HEK293 (cell line): ENCODE data around the gene NEO1.

Experiments
- CTCF ChIA-PET: fragments of 350-600 bp; formaldehyde crosslinking; extraction: SDS; loops from one replicate; lab custom pipeline; 2021; ENCODE audit warnings: antibody characterized with exemption; lab: Yijun Ruan, JAX
- POLR2A ChIA-PET: fragments of 300-600 bp; formaldehyde crosslinking; extraction: SDS; loops from one replicate; lab custom pipeline; 2020; ENCODE audit warnings: antibody characterized with exemption, inconsistent platforms; lab: Yijun Ruan, JAX
- H3K27ac ChIP-seq: fragments of 200-500 bp; sonication (Bioruptor generic); 2 replicates; pipeline ENCODE4 v1.5.1; 2014; ENCODE audit warnings: low read depth, low read length, control low read depth, inconsistent platforms; ENCODE audit errors: extremely low read depth
- H3K36me3 ChIP-seq, 2 experiments: fragments of 200-500 bp in 1 of 2; sonication (Bioruptor generic) in 1 of 2; 1 replicate in 1 of 2; 2 replicates in 1 of 2; pipeline ENCODE4 v1.5.1; 2014 to 2017; ENCODE audit warnings: inconsistent platforms in 2 of 2, low read length in 2 of 2; ENCODE audit not compliant: control insufficient read depth in 2 of 2, insufficient read depth in 1 of 2
- H3K4me1 ChIP-seq: fragments of 200-500 bp; sonication (Bioruptor generic); 2 replicates; pipeline ENCODE4 v1.5.1; 2014; ENCODE audit warnings: mild to moderate bottlenecking, low read length, inconsistent platforms; ENCODE audit not compliant: control insufficient read depth, insufficient read depth
- H3K4me3 ChIP-seq: 2 replicates; pipeline ENCODE4 v1.5.1; 2011; ENCODE audit warnings: low read depth, mild to moderate bottlenecking, control low read depth, low read length, moderate library complexity
- H3K9me3 ChIP-seq: fragments of 200-500 bp; sonication (Bioruptor generic); 2 replicates; pipeline ENCODE4 v1.5.1; 2014; ENCODE audit warnings: low read depth, low read length, inconsistent platforms; ENCODE audit not compliant: control insufficient read depth, insufficient read depth
- GFI1B ChIP-seq: fragments of 450-650 bp; formaldehyde crosslinking; IDR thresholded peaks from 2 replicates; pipeline ENCODE4 v1.5.1; 2016; ENCODE audit warnings: missing biosample characterization, missing genetic modification characterization
- KLF16 ChIP-seq: fragments of 450-650 bp; formaldehyde crosslinking; IDR thresholded peaks from 2 replicates; pipeline ENCODE4 v1.5.1; 2017; ENCODE audit warnings: missing biosample characterization, missing genetic modification characterization
- SCRT1 ChIP-seq: fragments of 450-650 bp; formaldehyde crosslinking; IDR thresholded peaks from 2 replicates; pipeline ENCODE4 v1.5.1; 2016; ENCODE audit warnings: missing biosample characterization, missing genetic modification characterization, borderline replicate concordance
- SCRT2 ChIP-seq: fragments of 450-650 bp; formaldehyde crosslinking; IDR thresholded peaks from 2 replicates; pipeline ENCODE4 v1.5.1; 2016; ENCODE audit warnings: missing biosample characterization, missing genetic modification characterization
- ZBTB17 ChIP-seq: fragments of 450-650 bp; formaldehyde crosslinking; IDR thresholded peaks from 2 replicates; pipeline ENCODE4 v1.5.1; 2016; ENCODE audit warnings: missing biosample characterization, missing genetic modification characterization
- ZNF138 ChIP-seq: fragments of 450-650 bp; formaldehyde crosslinking; IDR thresholded peaks from 2 replicates; pipeline ENCODE4 v1.5.1; 2016; ENCODE audit warnings: missing biosample characterization, missing genetic modification characterization, borderline replicate concordance
- ZNF175 ChIP-seq: fragments of 450-650 bp; formaldehyde crosslinking; IDR thresholded peaks from 2 replicates; pipeline ENCODE4 v1.5.1; 2016; ENCODE audit warnings: missing biosample characterization, missing genetic modification characterization
- ZNF280C ChIP-seq: fragments of 450-650 bp; formaldehyde crosslinking; IDR thresholded peaks from 2 replicates; pipeline ENCODE4 v1.5.1; 2016; ENCODE audit warnings: missing biosample characterization, missing genetic modification characterization
- ZNF423 ChIP-seq: fragments of 450-650 bp; formaldehyde crosslinking; IDR thresholded peaks from 2 replicates; pipeline ENCODE4 v1.5.1; 2016; ENCODE audit warnings: missing biosample characterization, missing genetic modification characterization
- ZNF473 ChIP-seq: fragments of 450-650 bp; formaldehyde crosslinking; IDR thresholded peaks from 2 replicates; pipeline ENCODE4 v1.5.1; 2017; ENCODE audit warnings: missing biosample characterization, missing genetic modification characterization
- ZNF645 ChIP-seq: fragments of 450-650 bp; formaldehyde crosslinking; IDR thresholded peaks from 2 replicates; pipeline ENCODE4; 2016; ENCODE audit warnings: missing biosample characterization, missing genetic modification characterization
- ZNF654 ChIP-seq: fragments of 450-650 bp; formaldehyde crosslinking; IDR thresholded peaks from 2 replicates; pipeline ENCODE4 v1.5.1; 2016; ENCODE audit warnings: low read depth, missing biosample characterization, missing genetic modification characterization
- ZNF785 ChIP-seq: fragments of 450-650 bp; formaldehyde crosslinking; IDR thresholded peaks from 2 replicates; pipeline ENCODE4 v1.5.1; 2016; ENCODE audit warnings: missing biosample characterization, missing genetic modification characterization
- TF ChIP-seq, protein P1 (sequence below): fragments of 450-650 bp; formaldehyde crosslinking; IDR thresholded peaks from 2 replicates; pipeline ENCODE4 v1.5.1; 2017; ENCODE audit warnings: missing biosample characterization, missing genetic modification characterization
- TF ChIP-seq, protein P2 (sequence below): fragments of 450-650 bp; formaldehyde crosslinking; IDR thresholded peaks from 2 replicates; pipeline ENCODE4 v1.5.1; 2016; ENCODE audit warnings: missing biosample characterization, missing genetic modification characterization, low read depth
- TF ChIP-seq, protein P3 (sequence below): fragments of 450-650 bp; formaldehyde crosslinking; IDR thresholded peaks from 2 replicates; pipeline ENCODE4 v1.5.1; 2016; ENCODE audit warnings: missing biosample characterization, missing genetic modification characterization

NEO1 gene

DNA sequence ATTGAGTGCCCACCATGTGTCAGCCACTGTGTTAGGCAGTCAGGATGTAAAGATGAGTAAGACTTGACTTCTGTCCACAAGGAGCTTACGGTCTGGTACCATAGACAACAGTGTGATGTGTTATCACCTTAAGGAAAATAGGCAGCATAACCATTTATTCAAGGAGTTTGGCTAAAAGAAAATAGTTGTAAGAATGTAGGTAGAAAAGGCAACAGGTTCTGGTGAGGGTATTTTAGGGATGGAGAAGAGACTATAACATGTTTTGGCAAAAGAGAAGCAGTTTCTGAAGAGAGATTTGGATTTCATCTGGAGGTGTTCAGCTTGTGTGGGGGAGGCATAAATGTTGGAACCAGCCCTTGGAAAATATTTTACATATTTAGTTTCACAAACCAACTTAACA is 194.6 kb downstream of the NEO1 start:
- CTCF ChIA-PET: interaction anchor here (0.6 to 3.1 kb wide), 8 partner anchors 12 to 636 kb away, joined by 3 to 13 read pairs (median 3); no protein-coding TSS in a partner anchor

DNA sequence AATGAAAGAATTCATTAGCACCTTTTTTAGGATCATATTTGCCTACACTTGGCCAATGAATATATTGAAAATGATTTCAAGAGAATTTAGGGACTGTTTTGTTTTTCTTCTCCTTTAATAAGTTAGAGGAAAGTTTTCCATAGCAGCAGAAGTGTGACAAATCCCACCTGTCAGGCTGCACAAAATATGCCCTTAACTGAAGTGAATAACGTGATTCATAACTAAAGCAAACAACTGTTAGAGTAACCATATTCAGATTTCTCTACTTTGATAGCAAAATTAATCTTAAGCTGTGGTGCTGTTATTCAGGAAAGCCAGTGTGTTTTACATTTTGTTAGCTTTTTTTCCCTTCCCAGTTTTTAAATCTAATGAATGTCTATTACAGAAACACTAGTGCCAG is 195.1 kb downstream of the NEO1 start:
- CTCF ChIA-PET: interaction anchor here (0.7 to 3.1 kb wide), 10 partner anchors 10 to 879 kb away, joined by 3 to 13 read pairs (median 3); no protein-coding TSS in a partner anchor
- no peak overlapping the region for H3K4me3 ChIP-seq
- no peaks in the 10 kb centered on the region for H3K4me1 ChIP-seq
- no peaks in the 10 kb centered on the region for H3K9me3 ChIP-seq
- TF ChIP-seq GFI1B (tag by site-specific recombination) (no peak), ZBTB17 (tag by site-specific recombination) (no peak), ZNF654 (tag by site-specific recombination) (no peak), ZNF138 (no peak)
- TF ChIP-seq, protein P1, sequence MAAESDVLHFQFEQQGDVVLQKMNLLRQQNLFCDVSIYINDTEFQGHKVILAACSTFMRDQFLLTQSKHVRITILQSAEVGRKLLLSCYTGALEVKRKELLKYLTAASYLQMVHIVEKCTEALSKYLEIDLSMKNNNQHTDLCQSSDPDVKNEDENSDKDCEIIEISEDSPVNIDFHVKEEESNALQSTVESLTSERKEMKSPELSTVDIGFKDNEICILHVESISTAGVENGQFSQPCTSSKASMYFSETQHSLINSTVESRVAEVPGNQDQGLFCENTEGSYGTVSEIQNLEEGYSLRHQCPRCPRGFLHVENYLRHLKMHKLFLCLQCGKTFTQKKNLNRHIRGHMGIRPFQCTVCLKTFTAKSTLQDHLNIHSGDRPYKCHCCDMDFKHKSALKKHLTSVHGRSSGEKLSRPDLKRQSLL (tag by site-specific recombination): no peak
- peaks cover 15 to 38% of the 10 kb centered on the region in 2 experiments for H3K36me3 ChIP-seq
- no peak overlapping the region for H3K27ac ChIP-seq
- POLR2A ChIA-PET: no interaction called here

More for the DNA sequence above, 194.6 kb downstream of the NEO1 start:
- H3K36me3 ChIP-seq: peaks cover 15 to 34% of the 10 kb centered on the region in 2 experiments
- H3K9me3 ChIP-seq: no peaks in the 10 kb centered on the region
- H3K4me1 ChIP-seq: no peaks in the 10 kb centered on the region
- H3K27ac ChIP-seq: no peak overlapping the region
- no peak overlapping the region for H3K4me3 ChIP-seq
- POLR2A ChIA-PET: no interaction called here
- no peak for TF ChIP-seq ZNF785 (tag by site-specific recombination)
- TF ChIP-seq SCRT1 (tag by site-specific recombination): 0 out of 2 replicates have a peak, but pooled peaks have one; percentile 52
- TF ChIP-seq SCRT2: peak; percentile 59
- TF ChIP-seq, all 188 proteins: peak for 2

DNA sequence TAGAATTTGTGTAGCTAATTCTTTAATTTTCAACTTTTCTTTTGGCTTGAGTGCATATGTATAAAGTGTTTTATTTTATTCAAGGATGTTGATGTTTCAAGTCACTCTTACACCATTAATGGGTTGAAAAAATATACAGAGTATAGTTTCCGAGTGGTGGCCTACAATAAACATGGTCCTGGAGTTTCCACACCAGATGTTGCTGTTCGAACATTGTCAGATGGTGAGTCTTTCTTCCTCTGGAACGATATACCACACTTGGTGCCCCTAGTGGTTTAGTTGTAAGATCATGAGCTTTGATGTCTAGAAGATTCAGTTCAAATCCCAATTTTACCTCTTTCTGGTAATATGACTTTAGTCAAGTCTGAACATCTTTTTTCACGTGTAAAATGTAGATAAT is 197.2 kb downstream of the NEO1 start:
- ChIA-PET POLR2A (no interaction called here), CTCF (interaction anchor here (0.8 to 2.8 kb wide), 7 partner anchors 8 to 28 kb away, joined by 3 to 26 read pairs (median 7); no protein-coding TSS in a partner anchor)
- peaks cover 20 to 49% of the 10 kb centered on the region in 2 experiments for H3K36me3 ChIP-seq
- no peaks in the 10 kb centered on the region for H3K4me1 ChIP-seq
- no peaks in the 10 kb centered on the region for H3K9me3 ChIP-seq
- TF ChIP-seq ZNF473 (tag by site-specific recombination) (no peak), ZNF645 (tag by site-specific recombination) (no peak)
- no peak overlapping the region for H3K27ac ChIP-seq
- H3K4me3 ChIP-seq: no peak overlapping the region

DNA sequence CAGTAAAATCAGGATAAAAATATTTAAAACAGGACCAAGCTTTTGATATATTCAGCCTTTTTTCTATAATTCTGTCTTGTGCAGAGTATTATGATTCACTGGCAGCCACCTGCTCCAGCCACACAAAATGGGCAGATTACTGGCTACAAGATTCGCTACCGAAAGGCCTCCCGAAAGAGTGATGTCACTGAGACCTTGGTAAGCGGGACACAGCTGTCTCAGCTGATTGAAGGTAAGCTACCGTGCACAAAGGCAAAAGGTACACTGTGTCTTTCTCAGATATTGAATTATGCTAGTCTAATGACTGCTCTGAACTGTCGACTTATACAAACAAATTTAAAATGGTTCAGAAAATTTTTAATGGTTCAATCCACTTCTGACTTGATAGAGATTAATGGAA is 202.3 kb downstream of the NEO1 start:
- CTCF ChIA-PET: interaction anchor here (0.6 to 4.0 kb wide), 10 partner anchors 8 to 1495 kb away, joined by 3 to 23 read pairs (median 4); no protein-coding TSS in a partner anchor
- Histone ChIP-seq H3K4me1 (no peaks in the 10 kb centered on the region), H3K36me3 (peaks cover 33 to 66% of the 10 kb centered on the region in 2 experiments), H3K27ac (no peak overlapping the region), H3K9me3 (no peaks in the 10 kb centered on the region), H3K4me3 (no peak overlapping the region)
- POLR2A ChIA-PET: interaction anchor here (0.6 kb wide), 1 partner anchor 491 kb away, joined by 4 read pairs; no protein-coding TSS in a partner anchor
- TF ChIP-seq ZNF280C (tag by site-specific recombination) (no peak), KLF16 (tag by site-specific recombination) (no peak), ZNF423 (no peak), ZNF175 (tag by site-specific recombination) (no peak)
- TF ChIP-seq, protein P2, sequence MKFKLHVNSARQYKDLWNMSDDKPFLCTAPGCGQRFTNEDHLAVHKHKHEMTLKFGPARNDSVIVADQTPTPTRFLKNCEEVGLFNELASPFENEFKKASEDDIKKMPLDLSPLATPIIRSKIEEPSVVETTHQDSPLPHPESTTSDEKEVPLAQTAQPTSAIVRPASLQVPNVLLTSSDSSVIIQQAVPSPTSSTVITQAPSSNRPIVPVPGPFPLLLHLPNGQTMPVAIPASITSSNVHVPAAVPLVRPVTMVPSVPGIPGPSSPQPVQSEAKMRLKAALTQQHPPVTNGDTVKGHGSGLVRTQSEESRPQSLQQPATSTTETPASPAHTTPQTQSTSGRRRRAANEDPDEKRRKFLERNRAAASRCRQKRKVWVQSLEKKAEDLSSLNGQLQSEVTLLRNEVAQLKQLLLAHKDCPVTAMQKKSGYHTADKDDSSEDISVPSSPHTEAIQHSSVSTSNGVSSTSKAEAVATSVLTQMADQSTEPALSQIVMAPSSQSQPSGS: no peak
- TF ChIP-seq, protein P3, sequence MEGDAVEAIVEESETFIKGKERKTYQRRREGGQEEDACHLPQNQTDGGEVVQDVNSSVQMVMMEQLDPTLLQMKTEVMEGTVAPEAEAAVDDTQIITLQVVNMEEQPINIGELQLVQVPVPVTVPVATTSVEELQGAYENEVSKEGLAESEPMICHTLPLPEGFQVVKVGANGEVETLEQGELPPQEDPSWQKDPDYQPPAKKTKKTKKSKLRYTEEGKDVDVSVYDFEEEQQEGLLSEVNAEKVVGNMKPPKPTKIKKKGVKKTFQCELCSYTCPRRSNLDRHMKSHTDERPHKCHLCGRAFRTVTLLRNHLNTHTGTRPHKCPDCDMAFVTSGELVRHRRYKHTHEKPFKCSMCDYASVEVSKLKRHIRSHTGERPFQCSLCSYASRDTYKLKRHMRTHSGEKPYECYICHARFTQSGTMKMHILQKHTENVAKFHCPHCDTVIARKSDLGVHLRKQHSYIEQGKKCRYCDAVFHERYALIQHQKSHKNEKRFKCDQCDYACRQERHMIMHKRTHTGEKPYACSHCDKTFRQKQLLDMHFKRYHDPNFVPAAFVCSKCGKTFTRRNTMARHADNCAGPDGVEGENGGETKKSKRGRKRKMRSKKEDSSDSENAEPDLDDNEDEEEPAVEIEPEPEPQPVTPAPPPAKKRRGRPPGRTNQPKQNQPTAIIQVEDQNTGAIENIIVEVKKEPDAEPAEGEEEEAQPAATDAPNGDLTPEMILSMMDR (tag by site-specific recombination): no peak
